C4-2B (cell line): ENCODE measurements around the gene CRPPA.

ENCODE experiments used
- CTCF ChIP-seq: fragments of 450-650 bp; conservative IDR thresholded peaks from 2 replicates; pipeline ENCODE4 v1.5.1; 2017; ENCODE audit warnings: mild to moderate bottlenecking
- ZFX ChIP-seq: fragments of 450-650 bp; IDR thresholded peaks from 2 replicates; pipeline ENCODE4 v1.6.1; 2017

- TF ChIP-seq CTCF (no peak), ZFX (no peak)
These were observed 1.5 kb downstream of the CRPPA start for GRCh38 chr7:16419859-16420258.
